Epithelial cell of proximal tubule (primary cell): ENCODE measurements around the gene SNED1. TPM values are rescaled to one million over a fixed set of nuclear protein-coding genes. Genes with fewer than 3 reads are reported as not detected.

Experiments used
- DNase-seq: peaks from one replicate; pipeline ENCODE4 v3.0.0-alpha.2; 2011; ENCODE audit warnings: low read depth
- H3K4me3 ChIP-seq: 2 replicates; pipeline ENCODE4 v1.5.1; 2011; ENCODE audit warnings: low read depth, mild to moderate bottlenecking, low read length
- CTCF ChIP-seq: conservative IDR thresholded peaks from 2 replicates; pipeline ENCODE4 v1.5.1; 2012; ENCODE audit warnings: low read depth, mild to moderate bottlenecking, low read length
- total RNA-seq: library from RNA; depleted of rRNA; stranded (reverse); fragments of >200 nt; gene quantifications from 2 replicates; pipeline ENCODE4 v1.2.3, GENCODE V29; 2015

SNED1 gene
- total RNA-seq, 1 donor from 2014 or later: 0.29 TPM

GRCh38 chr2:240965905-240966456, 32.4 kb upstream of the SNED1 start:
- no peak for TF ChIP-seq CTCF

GRCh38 chr2:240966457-240966905, 31.9 kb upstream of the SNED1 start:
- no peak overlapping the region for H3K4me3 ChIP-seq
- no peak for TF ChIP-seq CTCF
- no peak for DNase-seq

More at GRCh38 chr2:240965905-240966456, 32.4 kb upstream of the SNED1 start:
- no peak overlapping the region for H3K4me3 ChIP-seq
- no peak for DNase-seq

- H3K4me3 ChIP-seq: no peak overlapping the region
- no peak for DNase-seq
- no peak for TF ChIP-seq CTCF
These were observed 31.3 kb upstream of the SNED1 start for GRCh38 chr2:240966906-240967680.

GRCh38 chr2:240967681-240968621, 30.5 kb upstream of the SNED1 start:
- no peak for TF ChIP-seq CTCF
- no peak overlapping the region for H3K4me3 ChIP-seq
- DNase-seq: no peak

- H3K4me3 ChIP-seq: no peak overlapping the region
- TF ChIP-seq CTCF: no peak
- DNase-seq: no peak
These were observed 29.4 kb upstream of the SNED1 start for GRCh38 chr2:240968731-240969624.

GRCh38 chr2:240970104-240970503, 28.3 kb upstream of the SNED1 start:
- no peak for TF ChIP-seq CTCF
- no peak for DNase-seq
- no peak overlapping the region for H3K4me3 ChIP-seq
